IMR-90 (cell line): ENCODE measurements around the gene MB21D2. TPM values are rescaled to one million over a fixed set of nuclear protein-coding genes. Genes with fewer than 3 reads are reported as not detected.

ENCODE experiments used
- ATAC-seq: fragments of 200-7000 bp; cut with Tn5 transposase; 2 replicates; pipeline ENCODE4 v1.9.1; 2020; ENCODE audit warnings: low read depth, mild to moderate bottlenecking, moderate library complexity
- Bru-seq: library from RNA; stranded (reverse); fragments of 400-500 nt; gene quantifications from one replicate; lab custom pipeline; 2021; lab: Mats Ljungman, UMichigan
- BruChase-seq, 2 experiments: library from RNA; stranded (reverse); fragments of 400-500 nt; gene quantifications; one replicate each; lab custom pipeline; 2021; lab: Mats Ljungman, UMichigan
- BruUV-seq: library from RNA; stranded (reverse); fragments of 400-500 nt; replicated peaks from 2 replicates; lab custom pipeline; 2021; lab: Mats Ljungman, UMichigan
- CTCF ChIA-PET: fragments of 300-600 bp; formaldehyde crosslinking; extraction: SDS; loops from one replicate; lab custom pipeline; 2021; ENCODE audit warnings: antibody characterized with exemption; lab: Yijun Ruan, JAX
- POLR2A ChIA-PET: fragments of 300-600 bp; sonication (Branson Sonifier 250); formaldehyde crosslinking; loops from one replicate; lab custom pipeline; 2022; ENCODE audit warnings: antibody characterized with exemption; ENCODE audit not compliant: unreplicated experiment; lab: Charles Lee
- DNase-seq: peaks from one replicate; pipeline ENCODE4 v3.0.0; 2013
- H2AFZ ChIP-seq: replicated peaks from 2 replicates; pipeline ENCODE3; 2013; ENCODE audit warnings: low read length, mild to moderate bottlenecking; ENCODE audit not compliant: poor library complexity
- H2AK5ac ChIP-seq: 2 replicates; pipeline ENCODE4 v1.6.1; 2013; ENCODE audit warnings: low read depth, low read length, inconsistent platforms
- H2AK9ac ChIP-seq: replicated peaks from 2 replicates; pipeline ENCODE3; 2013; ENCODE audit warnings: mild to moderate bottlenecking, low read depth, low read length, moderate library complexity; ENCODE audit not compliant: poor library complexity
- H2BK120ac ChIP-seq: 2 replicates; pipeline ENCODE4 v1.6.1; 2013; ENCODE audit warnings: low read depth, low read length, inconsistent platforms
- H2BK15ac ChIP-seq: 3 replicates; pipeline ENCODE4 v1.6.1; 2013; ENCODE audit warnings: low read depth, low read length, inconsistent platforms
- H2BK20ac ChIP-seq: 2 replicates; pipeline ENCODE4 v1.6.1; 2013; ENCODE audit warnings: low read depth, mild to moderate bottlenecking, inconsistent platforms, low read length, moderate library complexity
- H2BK5ac ChIP-seq: 2 replicates; pipeline ENCODE4 v1.6.1; 2013; ENCODE audit warnings: mild to moderate bottlenecking, low read depth, low read length, inconsistent platforms; ENCODE audit not compliant: poor library complexity, severe bottlenecking
- H3K14ac ChIP-seq: replicated peaks from 2 replicates; pipeline ENCODE4 v1.6.1; 2013; ENCODE audit warnings: low read depth, low read length, inconsistent platforms
- H3K18ac ChIP-seq: 2 replicates; pipeline ENCODE4 v1.6.1; 2013; ENCODE audit warnings: low read depth, low read length, control low read depth
- H3K23ac ChIP-seq: 2 replicates; pipeline ENCODE4 v1.6.1; 2013; ENCODE audit warnings: low read depth, low read length, inconsistent platforms
- H3K27ac ChIP-seq: 2 replicates; pipeline ENCODE4 v1.5.1; 2013; ENCODE audit warnings: mild to moderate bottlenecking, control low read depth, low read length; ENCODE audit not compliant: insufficient read depth
- H3K27me3 ChIP-seq: 2 replicates; pipeline ENCODE4 v1.6.1; 2013; ENCODE audit warnings: low read length; ENCODE audit not compliant: control insufficient read depth, insufficient read depth
- H3K36me3 ChIP-seq: 2 replicates; pipeline ENCODE4 v1.6.1; 2013; ENCODE audit warnings: low read length, mixed read lengths; ENCODE audit not compliant: control insufficient read depth, insufficient read depth
- H3K4ac ChIP-seq: 2 replicates; pipeline ENCODE4 v1.6.1; 2013; ENCODE audit warnings: low read depth, low read length, inconsistent platforms
- H3K4me1 ChIP-seq: 2 replicates; pipeline ENCODE4 v1.6.1; 2013; ENCODE audit warnings: low read length, mixed read lengths; ENCODE audit not compliant: control insufficient read depth, insufficient read depth
- H3K4me2 ChIP-seq: 2 replicates; pipeline ENCODE4 v1.6.1; 2013; ENCODE audit warnings: low read depth, mild to moderate bottlenecking, control low read depth, low read length, moderate library complexity
- H3K4me3 ChIP-seq: 2 replicates; pipeline ENCODE4 v1.5.1; 2013; ENCODE audit warnings: low read depth, mild to moderate bottlenecking, control low read depth, low read length, moderate library complexity; ENCODE audit not compliant: insufficient read depth
- H3K56ac ChIP-seq: 2 replicates; pipeline ENCODE4 v1.6.1; 2013; ENCODE audit warnings: low read length, inconsistent platforms; ENCODE audit not compliant: insufficient read depth; ENCODE audit errors: extremely low read depth
- H3K79me1 ChIP-seq, 2 experiments: 2 replicates each; pipeline ENCODE4 v1.6.1; 2013; ENCODE audit warnings: low read length in 2 of 2, inconsistent platforms in 1 of 2, low read depth in 1 of 2
- H3K9ac ChIP-seq: 2 replicates; pipeline ENCODE4 v1.6.1; 2013; ENCODE audit warnings: low read depth, low read length, control low read depth
- H3K9me1 ChIP-seq: 2 replicates; pipeline ENCODE4 v1.6.1; 2013; ENCODE audit warnings: low read length, inconsistent platforms; ENCODE audit not compliant: insufficient read depth
- H3K9me3 ChIP-seq: 2 replicates; pipeline ENCODE4 v1.6.1; 2013; ENCODE audit warnings: low read length; ENCODE audit not compliant: control insufficient read depth, insufficient read depth
- H4K20me1 ChIP-seq: 2 replicates; pipeline ENCODE4 v1.6.1; 2013; ENCODE audit warnings: low read length, inconsistent platforms; ENCODE audit not compliant: insufficient read depth
- H4K5ac ChIP-seq: 2 replicates; pipeline ENCODE4 v1.6.1; 2013; ENCODE audit warnings: mild to moderate bottlenecking, low read depth, low read length, control low read depth
- H4K8ac ChIP-seq, 2 experiments: 2 replicates each; pipeline ENCODE4 v1.6.1; 2013; ENCODE audit warnings: low read depth in 2 of 2, low read length in 2 of 2, control low read depth in 1 of 2, inconsistent platforms in 1 of 2
- H4K91ac ChIP-seq: 2 replicates; pipeline ENCODE4 v1.6.1; 2013; ENCODE audit warnings: low read depth, low read length, inconsistent platforms; ENCODE audit not compliant: insufficient read depth
- MAZ ChIP-seq: IDR thresholded peaks from 2 replicates; pipeline ENCODE4 v1.6.1; 2012; ENCODE audit warnings: low read depth, mild to moderate bottlenecking, low read length, improper control_type of control experiment, moderate library complexity, borderline replicate concordance
- MXI1 ChIP-seq: IDR thresholded peaks from 2 replicates; pipeline ENCODE4 v1.6.1; 2012; ENCODE audit warnings: low read depth, mild to moderate bottlenecking, low read length, moderate library complexity, borderline replicate concordance
- POLR2A ChIP-seq: IDR thresholded peaks from 2 replicates; pipeline ENCODE4 v1.6.1; 2012; ENCODE audit warnings: mild to moderate bottlenecking, low read depth, low read length
- WGBS, 2 experiments: methylation state at CpG; one replicate each; pipeline versions ENCODE4 v1.1.5 to v1.1.7; 2013; ENCODE audit warnings: missing lambda C conversion rate in 2 of 2; ENCODE audit not compliant: insufficient read length in 1 of 2; ENCODE audit errors: extremely low coverage in 2 of 2; 5-methylcytosine and 5-hydroxymethylcytosine counted together
- dilution Hi-C: fragments of 300-500 bp; cut with HindIII; formaldehyde crosslinking; loops from one replicate; pipeline ENCODE4 v1.14.3; 2018; ENCODE audit warnings: low sequenced_read_pairs; ENCODE audit not compliant: unreplicated experiment
- in situ Hi-C: fragments of 300-500 bp; cut with MboI; formaldehyde crosslinking; loops from 3 replicates; pipeline ENCODE4 v1.14.3; 2019; ENCODE audit warnings: low sequenced_read_pairs, inconsistent platforms, mixed read lengths
- intact Hi-C: fragments of 100-400 bp; cut with micrococcal nuclease; formaldehyde crosslinking; loops from 2 replicates; pipeline ENCODE4 v1.10.0; 2022
- long read RNA-seq: library from polyadenylated mRNA; unstranded; transcript quantifications from one replicate; pipeline ENCODE4 v2.0.0, GENCODE V29; 2021; ENCODE audit not compliant: unreplicated experiment
- polyA plus RNA-seq, 3 experiments: library from polyadenylated mRNA; depleted of rRNA; stranded (reverse); fragments of >200 nt; gene quantifications; 2 replicates each; pipeline ENCODE4 v1.2.3, GENCODE V29; 2012; ENCODE audit warnings: low replicate concordance in 1 of 3
- total RNA-seq: library from RNA; depleted of rRNA; stranded (reverse); fragments of >200 nt; gene quantifications from 2 replicates; pipeline ENCODE4 v1.2.3, GENCODE V29; 2012; rRNA removed

MB21D2 gene, protein sequence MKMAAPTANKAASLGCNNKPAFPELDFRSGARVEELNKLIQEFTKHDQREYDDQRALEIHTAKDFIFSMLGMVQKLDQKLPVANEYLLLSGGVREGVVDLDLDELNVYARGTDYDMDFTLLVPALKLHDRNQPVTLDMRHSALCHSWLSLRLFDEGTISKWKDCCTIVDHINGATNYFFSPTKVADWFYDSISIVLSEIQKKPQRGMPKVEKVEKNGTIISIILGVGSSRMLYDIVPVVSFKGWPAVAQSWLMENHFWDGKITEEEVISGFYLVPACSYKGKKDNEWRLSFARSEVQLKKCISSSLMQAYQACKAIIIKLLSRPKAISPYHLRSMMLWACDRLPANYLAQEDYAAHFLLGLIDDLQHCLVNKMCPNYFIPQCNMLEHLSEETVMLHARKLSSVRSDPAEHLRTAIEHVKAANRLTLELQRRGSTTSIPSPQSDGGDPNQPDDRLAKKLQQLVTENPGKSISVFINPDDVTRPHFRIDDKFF
- total RNA-seq (44.8 and 46.4 TPM in 2 replicates), polyA plus RNA-seq (2012; rRNA removed) (13.6 and 14.6 TPM in 2 replicates), Bru-seq, nascent RNA (percentile 86 among the genes with signal in this experiment), BruChase-seq, experiment 1, labeled RNA remaining after a 6-hour chase (percentile 84 among the genes with signal in this experiment), BruChase-seq, experiment 2, labeled RNA remaining after a 2-hour chase (percentile 74 among the genes with signal in this experiment)
- polyA plus RNA-seq (2012; cell fraction: cytosol; rRNA removed), result 8.7 and 9.0 TPM in 2 replicates
- polyA plus RNA-seq (2012; cell fraction: nucleus; rRNA removed; ENCODE audit: low replicate concordance), result 7.6 and 8.1 TPM in 2 replicates
- long read RNA-seq, transcript MB21D2-201 (2 exons, 3,368 nt), result major isoform, 7 of 11 reads
- long read RNA-seq, partial matches to known transcripts, result 0 of 11 reads
- long read RNA-seq, other reads (novel, unspliced or antisense), result 4 of 11 reads

GRCh38 chr3:192917404-192918274 is at the start of gene MB21D2:
TSS of gene MB21D2 (minus strand) at chr3:192917856. CDS start at chr3:192917840, 16 bp downstream.
- peak within 1 kb of the TSS; percentile 76 for H2AK9ac ChIP-seq
- H2AFZ ChIP-seq, result peak within 1 kb of the TSS; percentile 96
- H3K9ac ChIP-seq, result peak within 1 kb of the TSS; percentile 92
- H3K36me3 ChIP-seq, result no peaks in the 10 kb centered on the region
- DNase-seq (peak; percentile 80), ATAC-seq (peak; percentile 90)
- H4K91ac ChIP-seq, result peak within 1 kb of the TSS; percentile 92
- peak within 1 kb of the TSS; percentile 96 for H3K14ac ChIP-seq
- BruUV-seq, result no TSS peak
- H2BK5ac ChIP-seq, result peak within 1 kb of the TSS; percentile 91
- H3K18ac ChIP-seq, result peak within 1 kb of the TSS; percentile 56
- intact Hi-C loops, result loop anchor here (1.0 to 5.0 kb wide), 5 partner anchors 39 to 655 kb away; no protein-coding TSS in a partner anchor
- in situ Hi-C loops, result no loop called here
- H3K4me1 ChIP-seq, result peaks cover 5% of the 10 kb centered on the region
- peak within 1 kb of the TSS; percentile 98 for H3K23ac ChIP-seq
- H3K79me1 ChIP-seq, result peaks cover 0 to 18% of the 10 kb centered on the region in 2 experiments; a peak in 3 of 4 replicates
- H3K4me2 ChIP-seq, result peak within 1 kb of the TSS; percentile 100
- H4K8ac ChIP-seq, result peak within 1 kb of the TSS; percentile 18 to 98; a peak in 3 of 4 replicates
- ChIA-PET CTCF (interaction anchor here (0.6 to 5.3 kb wide), 11 partner anchors 9 to 749 kb away, joined by 3 to 27 read pairs (median 3); no protein-coding TSS in a partner anchor), POLR2A (no interaction called here)
- H4K5ac ChIP-seq, result peak within 1 kb of the TSS; percentile 69
- H3K9me1 ChIP-seq, result no peaks in the 10 kb centered on the region
- no peaks in the 10 kb centered on the region for H3K9me3 ChIP-seq
- TF ChIP-seq POLR2A, result peak; percentile 90
- no peak for TF ChIP-seq MXI1
- peak; percentile 47; the same call in 1 of the 2 replicates for TF ChIP-seq MAZ
- H2AK5ac ChIP-seq, result peak within 1 kb of the TSS; percentile 61
- dilution Hi-C loops, result no loop called here
- 0% methylated on average over 12 of the region's 66 CpGs; no CpG with 5 or more reads in 1 of the 2 experiments for WGBS, 2 experiments
- peak within 1 kb of the TSS; percentile 97 for H2BK120ac ChIP-seq
- H4K20me1 ChIP-seq, result peaks cover 20% of the 10 kb centered on the region; the same call in 1 of the 2 replicates
- peak within 1 kb of the TSS; percentile 97 for H3K4ac ChIP-seq
- peak within 1 kb of the TSS; percentile 79 for H3K4me3 ChIP-seq
- H2BK15ac ChIP-seq, result peak within 1 kb of the TSS; percentile 38; the same call in 2 of the 3 replicates
- H2BK20ac ChIP-seq, result peak within 1 kb of the TSS; percentile 84
- H3K56ac ChIP-seq, result peak within 1 kb of the TSS; percentile 97
- H3K27ac ChIP-seq, result peak within 1 kb of the TSS; percentile 91
- H3K27me3 ChIP-seq, result no peaks in the 10 kb centered on the region
